Caco-2 (cell line): Measurements from ENCODE around the gene KMT5B. TPM values are rescaled to one million over a fixed set of nuclear protein-coding genes. Genes with fewer than 3 reads are reported as not detected.
A peak's percentile ranks its signal among the peaks of the same experiment; 100 is the strongest.

Experiments
- BruUV-seq: library from RNA; stranded (reverse); fragments of 400-500 nt; replicated peaks from 2 replicates; lab custom pipeline; 2021; lab: Mats Ljungman, UMichigan
- CTCF ChIA-PET: fragments of 300-600 bp; sonication (Branson Sonifier 250); formaldehyde crosslinking; loops from one replicate; lab custom pipeline; 2022; ENCODE audit warnings: antibody characterized with exemption; lab: Charles Lee
- POLR2A ChIA-PET: fragments of 300-600 bp; sonication (Branson Sonifier 250); formaldehyde crosslinking; loops from one replicate; lab custom pipeline; 2022; ENCODE audit warnings: antibody characterized with exemption; lab: Charles Lee
- DNase-seq, 2 experiments: peaks; one replicate each; pipeline versions ENCODE4 v3.0.0 to v3.0.0-alpha.2; 2020 to 2022
- H3K27me3 ChIP-seq: replicated peaks from 2 replicates; pipeline ENCODE4 v1.6.0; 2011; ENCODE audit warnings: low read length; ENCODE audit not compliant: control insufficient read depth, insufficient read depth
- H3K36me3 ChIP-seq: 2 replicates; pipeline ENCODE4 v1.5.1; 2011; ENCODE audit warnings: low read length; ENCODE audit not compliant: control insufficient read depth, insufficient read depth
- H3K4me1 ChIP-seq: fragments of 250-450 bp; sonication (Bioruptor Pico); 2 replicates; pipeline ENCODE4 v1.5.1; 2020; ENCODE audit warnings: mild to moderate bottlenecking
- H3K4me3 ChIP-seq: 2 replicates; pipeline ENCODE4 v1.5.1; 2011; ENCODE audit warnings: low read depth, mild to moderate bottlenecking, control low read depth, low read length
- H3K9me3 ChIP-seq: fragments of 250-450 bp; sonication (Bioruptor Pico); 2 replicates; pipeline ENCODE4 v1.5.1; 2020; ENCODE audit warnings: mild to moderate bottlenecking, moderate library complexity
- H3K27ac Mint-ChIP-seq: one replicate; pipeline ENCODE4 v1.8.0; 2022; ENCODE audit warnings: mixed read lengths; ENCODE audit not compliant: unreplicated experiment
- H3K27me3 Mint-ChIP-seq: one replicate; pipeline ENCODE4 v1.8.0; 2022; ENCODE audit warnings: mixed read lengths; ENCODE audit not compliant: insufficient read depth, unreplicated experiment
- H3K36me3 Mint-ChIP-seq: one replicate; pipeline ENCODE4 v1.8.0; 2022; ENCODE audit warnings: mild to moderate bottlenecking, mixed read lengths; ENCODE audit not compliant: insufficient read depth, unreplicated experiment
- H3K4me1 Mint-ChIP-seq: one replicate; pipeline ENCODE4 v1.8.0; 2022; ENCODE audit warnings: low read depth, mixed read lengths; ENCODE audit not compliant: unreplicated experiment
- H3K4me3 Mint-ChIP-seq: one replicate; pipeline ENCODE4 v1.8.0; 2022; ENCODE audit warnings: mild to moderate bottlenecking, moderate library complexity, mixed read lengths; ENCODE audit not compliant: unreplicated experiment
- H3K9me3 Mint-ChIP-seq: one replicate; pipeline ENCODE4 v1.8.0; 2022; ENCODE audit warnings: mixed read lengths; ENCODE audit not compliant: unreplicated experiment
- CTCF ChIP-seq, 2 experiments: fragments of 200-600 bp in 1 of 2; IDR thresholded peaks; 1 replicate in 1 of 2; 2 replicates in 1 of 2; pipeline versions ENCODE4 v1.5.1 to v1.8.0; 2011 to 2022; ENCODE audit warnings: antibody characterized with exemption in 1 of 2, control low read depth in 1 of 2, inconsistent platforms in 1 of 2, low read depth in 1 of 2, low read length in 1 of 2, mild to moderate bottlenecking in 1 of 2, moderate library complexity in 1 of 2; ENCODE audit not compliant: insufficient read depth in 1 of 2, severe bottlenecking in 1 of 2, unreplicated experiment in 1 of 2
- intact Hi-C: fragments of 100-400 bp; cut with micrococcal nuclease; formaldehyde crosslinking; loops from one replicate; pipeline ENCODE4 v1.10.0; 2022; ENCODE audit not compliant: unreplicated experiment
- total RNA-seq: library from RNA; stranded (reverse); gene quantifications from 2 replicates; pipeline ENCODE4 v1.2.3, GENCODE V29; 2022

Gene KMT5B
- total RNA-seq, 1 experiment from 2014 or later, result 91.2 TPM

DNA sequence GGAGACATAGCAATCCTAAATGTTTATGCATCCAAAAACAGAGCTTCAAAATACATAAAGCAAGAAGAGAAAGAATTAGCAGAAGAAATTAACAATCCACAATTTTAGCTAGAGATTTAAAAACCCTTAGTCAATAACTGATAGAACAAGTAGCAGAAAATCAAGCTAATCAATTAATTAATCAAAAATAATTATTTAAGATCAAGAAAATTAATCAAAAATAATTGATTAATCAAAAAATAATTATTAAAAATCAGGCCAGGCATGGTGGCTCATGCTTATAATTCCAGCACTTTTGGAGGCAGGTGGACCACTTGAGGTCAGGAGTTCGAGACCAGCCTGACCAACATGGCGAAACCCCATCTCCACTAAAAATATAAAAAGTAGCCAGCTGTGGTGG lies 29.5 kb upstream of the KMT5B start:
- Mint-ChIP-seq H3K4me1 (no peaks in the 10 kb centered on the region), H3K9me3 (no peaks in the 10 kb centered on the region), H3K27me3 (peaks cover 3% of the 10 kb centered on the region), H3K36me3 (no peaks in the 10 kb centered on the region), H3K27ac (no peak overlapping the region), H3K4me3 (no peak overlapping the region)
- ChIA-PET POLR2A (no interaction called here), CTCF (no interaction called here)
- no peak overlapping the region for H3K4me3 ChIP-seq
- BruUV-seq, result no TSS peak
- H3K9me3 ChIP-seq, result no peaks in the 10 kb centered on the region
- intact Hi-C loops, result no loop called here
- TF ChIP-seq CTCF (IDR thresholded peaks at IDR 0.05; ENCODE audit: insufficient read depth in 1 of 2, low read depth in 1 of 2, low read length in 1 of 2, severe bottlenecking in 1 of 2, unreplicated experiment in 1 of 2), result no peak
- H3K4me1 ChIP-seq, result no peaks in the 10 kb centered on the region
- H3K27me3 ChIP-seq, result no peaks in the 10 kb centered on the region
- DNase-seq, result peak in 1 of 2 experiments; percentile 7
- H3K36me3 ChIP-seq, result no peaks in the 10 kb centered on the region

DNA sequence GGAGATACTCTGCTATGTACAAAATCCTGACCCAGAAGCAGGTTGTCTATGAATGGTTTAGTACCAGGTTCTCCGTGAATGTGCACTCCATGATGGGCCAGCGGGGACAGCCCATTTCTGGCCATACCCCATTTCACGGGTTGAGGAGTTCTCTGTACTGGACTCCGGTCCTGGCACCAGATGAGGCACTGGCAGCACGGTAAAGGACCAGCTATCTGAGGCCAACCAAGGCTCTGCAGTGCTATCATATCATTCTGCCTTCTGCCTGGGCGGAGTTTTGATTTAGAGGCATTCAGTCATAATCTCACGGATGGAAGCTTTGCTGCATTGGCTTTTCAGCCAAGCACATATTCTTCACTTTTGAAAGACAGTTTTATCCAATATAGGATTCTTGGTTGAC lies 18.5 kb upstream of the KMT5B start:
- Mint-ChIP-seq H3K27me3 (peaks cover 4% of the 10 kb centered on the region), H3K4me3 (no peak overlapping the region), H3K9me3 (peaks cover 15% of the 10 kb centered on the region), H3K36me3 (no peaks in the 10 kb centered on the region), H3K4me1 (no peaks in the 10 kb centered on the region), H3K27ac (no peak overlapping the region)
- no peak for TF ChIP-seq CTCF (IDR thresholded peaks at IDR 0.05; ENCODE audit: insufficient read depth in 1 of 2, low read depth in 1 of 2, low read length in 1 of 2, severe bottlenecking in 1 of 2, unreplicated experiment in 1 of 2)
- CTCF ChIA-PET, result interaction anchor here (0.7 kb wide), 1 partner anchor 156 kb away, joined by 3 read pairs; no protein-coding TSS in a partner anchor
- intact Hi-C loops, result no loop called here
- DNase-seq, result peak in 1 of 2 experiments; percentile 28
- Histone ChIP-seq H3K27me3 (no peaks in the 10 kb centered on the region), H3K9me3 (peaks cover 9% of the 10 kb centered on the region), H3K4me3 (no peak overlapping the region), H3K4me1 (no peaks in the 10 kb centered on the region), H3K36me3 (no peaks in the 10 kb centered on the region)
- BruUV-seq, result no TSS peak
- POLR2A ChIA-PET, result interaction anchor here (1.2 kb wide), 1 partner anchor 41 kb away, joined by 4 read pairs; no protein-coding TSS in a partner anchor

DNA sequence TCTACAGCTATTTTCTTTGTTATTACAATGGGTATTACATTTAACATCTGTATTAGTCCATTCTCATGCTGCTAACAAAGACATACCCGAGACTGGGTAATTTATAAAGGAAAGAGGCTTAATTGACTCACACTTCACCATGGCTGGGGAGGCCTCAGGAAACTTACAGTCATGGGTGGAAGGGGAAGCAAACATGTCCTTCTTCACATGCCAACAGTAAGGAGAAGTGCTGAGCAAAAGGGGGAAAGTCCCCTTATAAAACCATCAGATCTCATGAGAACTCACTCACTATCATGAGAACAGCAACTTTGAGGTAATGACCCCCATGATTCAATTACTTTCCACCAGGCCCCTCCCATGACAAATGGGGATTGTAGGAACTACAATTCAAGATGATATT lies 16.5 kb upstream of the KMT5B start:
- Mint-ChIP-seq H3K9me3 (peaks cover 15% of the 10 kb centered on the region), H3K4me3 (no peak overlapping the region), H3K27me3 (peaks cover 4% of the 10 kb centered on the region), H3K27ac (no peak overlapping the region), H3K36me3 (no peaks in the 10 kb centered on the region), H3K4me1 (no peaks in the 10 kb centered on the region)
- Histone ChIP-seq H3K9me3 (peaks cover 9% of the 10 kb centered on the region), H3K27me3 (no peaks in the 10 kb centered on the region), H3K4me1 (no peaks in the 10 kb centered on the region), H3K36me3 (no peaks in the 10 kb centered on the region), H3K4me3 (no peak overlapping the region)
- no peak for TF ChIP-seq CTCF (IDR thresholded peaks at IDR 0.05; ENCODE audit: insufficient read depth in 1 of 2, low read depth in 1 of 2, low read length in 1 of 2, severe bottlenecking in 1 of 2, unreplicated experiment in 1 of 2)
- ChIA-PET CTCF (no interaction called here), POLR2A (no interaction called here)
- DNase-seq, result no peak
- BruUV-seq, result no TSS peak
- intact Hi-C loops, result no loop called here
